ENCODE results near the gene FUT8. TPM values are rescaled to one million over a fixed set of nuclear protein-coding genes. Genes with fewer than 3 reads are reported as not detected.

The FUT8 gene
- total RNA-seq, 6 experiments from 2014 or later, result 2.6 to 4.9 (median 3.5) TPM

GRCh38 chr14:65696801-65697200 lies 284.3 kb downstream of the FUT8 start:
- TF ChIP-seq CTCF (IDR thresholded peaks at IDR 0.05) (no peak), POLR2A (IDR thresholded peaks at IDR 0.05) (no peak)
- Histone ChIP-seq H3K27ac (no peak overlapping the region), H3K36me3 (no peaks in the 10 kb centered on the region), H3K4me1 (no peaks in the 10 kb centered on the region), H3K27me3 (no peaks in the 10 kb centered on the region), H3K4me3 (no peak overlapping the region), H3K9me3 (no peaks in the 10 kb centered on the region)
- DNase-seq, result no peak
- WGBS (ENCODE audit: insufficient coverage, low coverage, low lambda C conversion rate, missing lambda C conversion rate), result 94% methylated on average over 1 of the region's 1 CpG
- ATAC-seq, result no peak
- intact Hi-C loops (cut with DNase I), result no loop called here

GRCh38 chr14:65703521-65703920 lies 291.0 kb downstream of the FUT8 start:
- H3K27me3 ChIP-seq, result no peaks in the 10 kb centered on the region
- DNase-seq (no peak), ATAC-seq (no peak)
- H3K4me1 ChIP-seq, result no peaks in the 10 kb centered on the region
- no peak for TF ChIP-seq CTCF (IDR thresholded peaks at IDR 0.05)
- TF ChIP-seq POLR2A (IDR thresholded peaks at IDR 0.05), result no peak
- H3K4me3 ChIP-seq, result no peak overlapping the region
- H3K36me3 ChIP-seq, result no peaks in the 10 kb centered on the region
- H3K9me3 ChIP-seq, result no peaks in the 10 kb centered on the region
- intact Hi-C loops (cut with DNase I), result no loop called here
- WGBS (ENCODE audit: insufficient coverage, low coverage, low lambda C conversion rate, missing lambda C conversion rate), result 66% methylated on average over 3 of the region's 3 CpGs
- H3K27ac ChIP-seq, result no peak overlapping the region

GRCh38 chr14:65703996-65704395 lies 291.5 kb downstream of the FUT8 start:
- 82% methylated on average over 4 of the region's 4 CpGs for WGBS (ENCODE audit: insufficient coverage, low coverage, low lambda C conversion rate, missing lambda C conversion rate)
- H3K27ac ChIP-seq, result no peak overlapping the region
- no peaks in the 10 kb centered on the region for H3K27me3 ChIP-seq
- TF ChIP-seq CTCF (IDR thresholded peaks at IDR 0.05) (no peak), POLR2A (IDR thresholded peaks at IDR 0.05) (no peak)
- H3K4me3 ChIP-seq, result no peak overlapping the region
- no peak for DNase-seq
- H3K36me3 ChIP-seq, result no peaks in the 10 kb centered on the region
- no peaks in the 10 kb centered on the region for H3K9me3 ChIP-seq
- no peak for ATAC-seq
- intact Hi-C loops (cut with DNase I), result no loop called here
- H3K4me1 ChIP-seq, result no peaks in the 10 kb centered on the region

- H3K27me3 ChIP-seq, result no peaks in the 10 kb centered on the region
- no peak for DNase-seq
- 56% methylated on average over 2 of the region's 2 CpGs for WGBS (ENCODE audit: insufficient coverage, low coverage, low lambda C conversion rate, missing lambda C conversion rate)
- ATAC-seq, result no peak
- no peak overlapping the region for H3K27ac ChIP-seq
- intact Hi-C loops (cut with DNase I), result no loop called here
- H3K36me3 ChIP-seq, result no peaks in the 10 kb centered on the region
- H3K4me3 ChIP-seq, result no peak overlapping the region
- TF ChIP-seq POLR2A (IDR thresholded peaks at IDR 0.05) (no peak), CTCF (IDR thresholded peaks at IDR 0.05) (no peak)
- no peaks in the 10 kb centered on the region for H3K4me1 ChIP-seq
- no peaks in the 10 kb centered on the region for H3K9me3 ChIP-seq
These were observed 291.9 kb downstream of the FUT8 start for GRCh38 chr14:65704437-65704836.

GRCh38 chr14:65704850-65705249 lies 292.3 kb downstream of the FUT8 start:
- TF ChIP-seq POLR2A (IDR thresholded peaks at IDR 0.05) (no peak), CTCF (IDR thresholded peaks at IDR 0.05) (no peak)
- Histone ChIP-seq H3K27me3 (no peaks in the 10 kb centered on the region), H3K36me3 (no peaks in the 10 kb centered on the region), H3K4me1 (no peaks in the 10 kb centered on the region), H3K4me3 (no peak overlapping the region), H3K9me3 (no peaks in the 10 kb centered on the region), H3K27ac (no peak overlapping the region)
- intact Hi-C loops (cut with DNase I), result no loop called here
- DNase-seq (no peak), ATAC-seq (no peak)
